OCI-LY1 (cell line): Measurements from ENCODE around the gene MMADHC.

Experiments used
- EZH2 ChIP-seq: fragments of 200-600 bp; sonication (generic), shearing (Covaris generic); IDR thresholded peaks from 2 replicates; pipeline ENCODE4 v1.8.0; 2017; ENCODE audit warnings: borderline replicate concordance, mixed run types, mild to moderate bottlenecking, antibody characterized with exemption, low read length, moderate library complexity, mixed read lengths
- TF ChIP-seq, protein P1 (sequence below): fragments of 200-600 bp; sonication (generic), shearing (Covaris generic); IDR thresholded peaks from 2 replicates; pipeline ENCODE4 v1.5.1; 2017; ENCODE audit warnings: mild to moderate bottlenecking, antibody characterized with exemption, low read length, moderate library complexity, mixed read lengths

DNA sequence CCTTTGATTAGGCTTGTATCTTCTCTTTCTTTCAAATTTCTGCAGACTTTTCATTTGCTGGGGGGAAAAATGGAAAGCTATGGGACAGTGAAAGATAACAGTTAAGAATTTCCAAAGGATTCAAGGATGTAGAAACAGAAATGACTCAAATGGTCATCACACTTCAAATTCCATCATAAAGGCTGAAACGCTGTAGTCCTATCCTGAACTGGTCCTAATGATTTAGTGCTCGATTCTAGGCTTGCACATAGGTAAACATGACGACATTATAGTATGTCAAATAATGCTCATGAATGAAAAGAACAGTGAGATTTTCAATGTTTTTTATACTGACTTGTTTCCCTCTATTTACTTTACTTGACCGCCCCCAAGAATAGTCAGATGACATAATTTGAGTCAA, 15.7 kb upstream of the MMADHC start:
- TF ChIP-seq, protein P1, sequence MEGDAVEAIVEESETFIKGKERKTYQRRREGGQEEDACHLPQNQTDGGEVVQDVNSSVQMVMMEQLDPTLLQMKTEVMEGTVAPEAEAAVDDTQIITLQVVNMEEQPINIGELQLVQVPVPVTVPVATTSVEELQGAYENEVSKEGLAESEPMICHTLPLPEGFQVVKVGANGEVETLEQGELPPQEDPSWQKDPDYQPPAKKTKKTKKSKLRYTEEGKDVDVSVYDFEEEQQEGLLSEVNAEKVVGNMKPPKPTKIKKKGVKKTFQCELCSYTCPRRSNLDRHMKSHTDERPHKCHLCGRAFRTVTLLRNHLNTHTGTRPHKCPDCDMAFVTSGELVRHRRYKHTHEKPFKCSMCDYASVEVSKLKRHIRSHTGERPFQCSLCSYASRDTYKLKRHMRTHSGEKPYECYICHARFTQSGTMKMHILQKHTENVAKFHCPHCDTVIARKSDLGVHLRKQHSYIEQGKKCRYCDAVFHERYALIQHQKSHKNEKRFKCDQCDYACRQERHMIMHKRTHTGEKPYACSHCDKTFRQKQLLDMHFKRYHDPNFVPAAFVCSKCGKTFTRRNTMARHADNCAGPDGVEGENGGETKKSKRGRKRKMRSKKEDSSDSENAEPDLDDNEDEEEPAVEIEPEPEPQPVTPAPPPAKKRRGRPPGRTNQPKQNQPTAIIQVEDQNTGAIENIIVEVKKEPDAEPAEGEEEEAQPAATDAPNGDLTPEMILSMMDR: no peak
- no peak for TF ChIP-seq EZH2
